Measurements from ENCODE around the gene KRT38. TPM values are rescaled to one million over a fixed set of nuclear protein-coding genes. Genes with fewer than 3 reads are reported as not detected.

KRT38 gene
- total RNA-seq, 1 donor from 2014 or later: not detected

DNA sequence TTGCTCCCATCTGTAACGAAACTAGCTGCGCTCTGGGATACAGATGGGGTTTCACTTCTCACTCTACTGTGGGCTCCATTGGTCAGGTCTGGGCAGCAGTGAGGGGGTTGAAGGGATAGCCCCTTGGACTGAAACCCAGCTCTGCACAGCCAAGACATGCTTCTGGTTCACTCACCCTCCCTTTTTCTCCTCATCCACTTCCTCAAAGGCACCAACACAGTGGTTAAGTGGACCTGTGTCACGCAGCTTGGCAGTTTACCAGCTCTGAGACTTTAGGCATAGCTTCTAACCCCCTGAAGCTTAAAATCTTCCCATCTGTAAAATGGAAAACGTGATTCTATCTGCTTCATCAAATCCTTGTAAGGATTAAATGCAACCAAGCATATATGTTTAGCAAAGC is 11.5 kb upstream of the KRT38 start:
- no peak overlapping the region for H3K4me3 Mint-ChIP-seq (ENCODE audit: unreplicated experiment)
- peaks cover 26% of the 10 kb centered on the region for H3K9me3 Mint-ChIP-seq (ENCODE audit: unreplicated experiment)
- H3K27me3 Mint-ChIP-seq (ENCODE audit: low read depth, unreplicated experiment): peaks cover 35% of the 10 kb centered on the region
- no peaks in the 10 kb centered on the region for H3K4me1 Mint-ChIP-seq (ENCODE audit: low read depth, unreplicated experiment)
- Histone ChIP-seq H3K9me3 (ENCODE audit: insufficient read depth, low read depth, low read length) (peaks cover 7% of the 10 kb centered on the region), H3K4me1 (ENCODE audit: insufficient read depth, low read length) (no peaks in the 10 kb centered on the region), H3K27me3 (ENCODE audit: insufficient read depth, low read length) (peaks cover 2% of the 10 kb centered on the region), H3K79me2 (ENCODE audit: insufficient read depth, low read length) (no peaks in the 10 kb centered on the region), H2AFZ (ENCODE audit: low read depth, low read length) (no peak overlapping the region), H3K9ac (ENCODE audit: low read length) (no peak overlapping the region), H3K4me2 (ENCODE audit: low read length) (no peak overlapping the region), H3K4me3 (ENCODE audit: insufficient read depth, low read depth, low read length) (no peak overlapping the region), H3K27ac (ENCODE audit: low read depth, low read length) (no peak overlapping the region), H3K36me3 (ENCODE audit: insufficient read depth, low read length) (no peaks in the 10 kb centered on the region), H4K20me1 (ENCODE audit: insufficient read depth, low read length) (no peaks in the 10 kb centered on the region)
- H3K36me3 Mint-ChIP-seq (ENCODE audit: low read depth, unreplicated experiment): peaks cover 3% of the 10 kb centered on the region
- DNase-seq (ENCODE audit: low read depth): no peak
- TF ChIP-seq, protein P1, sequence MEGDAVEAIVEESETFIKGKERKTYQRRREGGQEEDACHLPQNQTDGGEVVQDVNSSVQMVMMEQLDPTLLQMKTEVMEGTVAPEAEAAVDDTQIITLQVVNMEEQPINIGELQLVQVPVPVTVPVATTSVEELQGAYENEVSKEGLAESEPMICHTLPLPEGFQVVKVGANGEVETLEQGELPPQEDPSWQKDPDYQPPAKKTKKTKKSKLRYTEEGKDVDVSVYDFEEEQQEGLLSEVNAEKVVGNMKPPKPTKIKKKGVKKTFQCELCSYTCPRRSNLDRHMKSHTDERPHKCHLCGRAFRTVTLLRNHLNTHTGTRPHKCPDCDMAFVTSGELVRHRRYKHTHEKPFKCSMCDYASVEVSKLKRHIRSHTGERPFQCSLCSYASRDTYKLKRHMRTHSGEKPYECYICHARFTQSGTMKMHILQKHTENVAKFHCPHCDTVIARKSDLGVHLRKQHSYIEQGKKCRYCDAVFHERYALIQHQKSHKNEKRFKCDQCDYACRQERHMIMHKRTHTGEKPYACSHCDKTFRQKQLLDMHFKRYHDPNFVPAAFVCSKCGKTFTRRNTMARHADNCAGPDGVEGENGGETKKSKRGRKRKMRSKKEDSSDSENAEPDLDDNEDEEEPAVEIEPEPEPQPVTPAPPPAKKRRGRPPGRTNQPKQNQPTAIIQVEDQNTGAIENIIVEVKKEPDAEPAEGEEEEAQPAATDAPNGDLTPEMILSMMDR (IDR thresholded peaks at IDR 0.05; ENCODE audit: insufficient read depth, low read depth, low read length): no peak
- no peak for TF ChIP-seq EZH2 (IDR thresholded peaks at IDR 0.05; ENCODE audit: insufficient read depth, low read length)
- no peak for FAIRE-seq
- H3K27ac Mint-ChIP-seq (ENCODE audit: unreplicated experiment): no peak overlapping the region

GRCh38 chr17:41451154-41451728 is 10.5 kb upstream of the KRT38 start:
- DNase-seq (ENCODE audit: low read depth) (peak; percentile 44), FAIRE-seq (peak; percentile 66)
- H3K36me3 ChIP-seq (ENCODE audit: insufficient read depth, low read length): no peaks in the 10 kb centered on the region
- no peak for TF ChIP-seq EZH2 (IDR thresholded peaks at IDR 0.05; ENCODE audit: insufficient read depth, low read length)
- TF ChIP-seq, protein P1 (IDR thresholded peaks at IDR 0.05; ENCODE audit: insufficient read depth, low read depth, low read length): no peak
- peak overlapping the region; percentile 27 for H3K27ac Mint-ChIP-seq (ENCODE audit: unreplicated experiment)
- no peak overlapping the region for H3K9ac ChIP-seq (ENCODE audit: low read length)
- H3K4me1 Mint-ChIP-seq (ENCODE audit: low read depth, unreplicated experiment): peaks cover 3% of the 10 kb centered on the region
- H3K4me1 ChIP-seq (ENCODE audit: insufficient read depth, low read length): peaks cover 6% of the 10 kb centered on the region
- no peaks in the 10 kb centered on the region for H3K79me2 ChIP-seq (ENCODE audit: insufficient read depth, low read length)
- H3K27me3 ChIP-seq (ENCODE audit: insufficient read depth, low read length): peaks cover 2% of the 10 kb centered on the region
- peaks cover 26% of the 10 kb centered on the region for H3K9me3 Mint-ChIP-seq (ENCODE audit: unreplicated experiment)
- peaks cover 7% of the 10 kb centered on the region for H3K9me3 ChIP-seq (ENCODE audit: insufficient read depth, low read depth, low read length)
- peaks cover 3% of the 10 kb centered on the region for H3K36me3 Mint-ChIP-seq (ENCODE audit: low read depth, unreplicated experiment)
- H3K27me3 Mint-ChIP-seq (ENCODE audit: low read depth, unreplicated experiment): peaks cover 29% of the 10 kb centered on the region
- H3K27ac ChIP-seq (ENCODE audit: low read depth, low read length): no peak overlapping the region
- H3K4me3 ChIP-seq (ENCODE audit: insufficient read depth, low read depth, low read length): no peak overlapping the region
- no peak overlapping the region for H3K4me3 Mint-ChIP-seq (ENCODE audit: unreplicated experiment)
- H3K4me2 ChIP-seq (ENCODE audit: low read length): no peak overlapping the region
- H2AFZ ChIP-seq (ENCODE audit: low read depth, low read length): no peak overlapping the region
- no peaks in the 10 kb centered on the region for H4K20me1 ChIP-seq (ENCODE audit: insufficient read depth, low read length)

- peaks cover 28% of the 10 kb centered on the region for H3K9me3 Mint-ChIP-seq (ENCODE audit: unreplicated experiment)
- FAIRE-seq (no peak), DNase-seq (ENCODE audit: low read depth) (no peak)
- no peak for TF ChIP-seq EZH2 (IDR thresholded peaks at IDR 0.05; ENCODE audit: insufficient read depth, low read length)
- TF ChIP-seq, protein P1 (IDR thresholded peaks at IDR 0.05; ENCODE audit: insufficient read depth, low read depth, low read length): no peak
- no peak overlapping the region for H3K27ac Mint-ChIP-seq (ENCODE audit: unreplicated experiment)
- Histone ChIP-seq H3K4me1 (ENCODE audit: insufficient read depth, low read length) (peaks cover 6% of the 10 kb centered on the region), H3K4me3 (ENCODE audit: insufficient read depth, low read depth, low read length) (no peak overlapping the region), H3K9ac (ENCODE audit: low read length) (no peak overlapping the region), H3K36me3 (ENCODE audit: insufficient read depth, low read length) (no peaks in the 10 kb centered on the region), H3K27ac (ENCODE audit: low read depth, low read length) (no peak overlapping the region), H3K79me2 (ENCODE audit: insufficient read depth, low read length) (no peaks in the 10 kb centered on the region), H3K27me3 (ENCODE audit: insufficient read depth, low read length) (no peaks in the 10 kb centered on the region), H2AFZ (ENCODE audit: low read depth, low read length) (no peak overlapping the region), H3K4me2 (ENCODE audit: low read length) (no peak overlapping the region), H4K20me1 (ENCODE audit: insufficient read depth, low read length) (no peaks in the 10 kb centered on the region), H3K9me3 (ENCODE audit: insufficient read depth, low read depth, low read length) (peaks cover 7% of the 10 kb centered on the region)
- H3K36me3 Mint-ChIP-seq (ENCODE audit: low read depth, unreplicated experiment): peaks cover 3% of the 10 kb centered on the region
- H3K27me3 Mint-ChIP-seq (ENCODE audit: low read depth, unreplicated experiment): peaks cover 24% of the 10 kb centered on the region
- H3K4me3 Mint-ChIP-seq (ENCODE audit: unreplicated experiment): no peak overlapping the region
- peaks cover 3% of the 10 kb centered on the region for H3K4me1 Mint-ChIP-seq (ENCODE audit: low read depth, unreplicated experiment)
These were observed 8.2 kb upstream of the KRT38 start for GRCh38 chr17:41449008-41449407.
